HepG2 (cell line): ENCODE measurements around the gene MRPL42. TPM values are rescaled to one million over a fixed set of nuclear protein-coding genes. Genes with fewer than 3 reads are reported as not detected.

ENCODE experiments used
- ARID3A ChIP-seq: IDR thresholded peaks from 2 replicates; pipeline ENCODE4 v1.6.1; 2012; ENCODE audit warnings: low read depth, low read length, improper control_type of control experiment
- CEBPZ ChIP-seq: IDR thresholded peaks from 2 replicates; pipeline ENCODE4 v1.6.1; 2012; ENCODE audit warnings: low read length, improper control_type of control experiment
- FOXA3 ChIP-seq: IDR thresholded peaks from 2 replicates; pipeline ENCODE4 v1.6.1; 2016; ENCODE audit warnings: missing genetic modification reagents, missing compliant biosample characterization
- HNF1A ChIP-seq, 2 experiments: sonication (generic) in 1 of 2; formaldehyde crosslinking in 1 of 2; IDR thresholded peaks; 2 replicates each; pipeline versions ENCODE4 v1.4.0 to v1.6.1; 2016 to 2020; ENCODE audit warnings: borderline replicate concordance in 1 of 2, low read depth in 1 of 2, mild to moderate bottlenecking in 1 of 2, missing genetic modification reagents in 1 of 2
- ISX ChIP-seq: sonication (generic); formaldehyde crosslinking; conservative IDR thresholded peaks from 2 replicates; pipeline ENCODE4 v1.5.0; 2020; ENCODE audit warnings: missing genetic modification reagents
- KMT2A ChIP-seq: sonication (generic); formaldehyde crosslinking; IDR thresholded peaks from 2 replicates; pipeline ENCODE4 v1.4.0; 2020; ENCODE audit warnings: missing genetic modification reagents
- MYC ChIP-seq: sonication (generic); formaldehyde crosslinking; IDR thresholded peaks from 2 replicates; pipeline ENCODE4 v1.9.0; 2021; ENCODE audit warnings: missing genetic modification reagents, borderline replicate concordance
- NFIC ChIP-seq: IDR thresholded peaks from 2 replicates; pipeline ENCODE4 v1.6.1; 2012; ENCODE audit warnings: mild to moderate bottlenecking, low read length, inconsistent platforms
- NFKB2 ChIP-seq: sonication (generic); formaldehyde crosslinking; IDR thresholded peaks from 2 replicates; pipeline ENCODE4 v1.4.0; 2020; ENCODE audit warnings: missing genetic modification reagents, borderline replicate concordance
- NR2F6 ChIP-seq, 2 experiments: IDR thresholded peaks; 2 replicates each; pipeline ENCODE4 v1.6.1; 2016; ENCODE audit warnings: antibody characterized with exemption in 1 of 2, mild to moderate bottlenecking in 1 of 2
- SAP130 ChIP-seq: IDR thresholded peaks from 2 replicates; pipeline ENCODE4 v1.6.1; 2016; ENCODE audit warnings: low read depth
- SSRP1 ChIP-seq: IDR thresholded peaks from 2 replicates; pipeline ENCODE4 v1.6.1; 2016; ENCODE audit warnings: control low read depth
- THAP8 ChIP-seq: sonication (generic); formaldehyde crosslinking; IDR thresholded peaks from 2 replicates; pipeline ENCODE4 v1.5.1; 2020; ENCODE audit warnings: missing genetic modification reagents, mild to moderate bottlenecking, borderline replicate concordance
- ZC3H4 ChIP-seq: sonication (generic); formaldehyde crosslinking; IDR thresholded peaks from 2 replicates; pipeline ENCODE4 v1.4.0; 2020; ENCODE audit warnings: missing genetic modification reagents, borderline replicate concordance
- ZMYM4 ChIP-seq: sonication (generic); formaldehyde crosslinking; IDR thresholded peaks from 2 replicates; pipeline ENCODE4 v1.8.1; 2023; ENCODE audit warnings: mild to moderate bottlenecking, missing genetic modification reagents
- ZNF484 ChIP-seq: sonication (generic); formaldehyde crosslinking; IDR thresholded peaks from 2 replicates; pipeline ENCODE4 v1.5.1; 2020; ENCODE audit warnings: mild to moderate bottlenecking, low read depth, missing genetic modification reagents, borderline replicate concordance
- ZNF549 ChIP-seq: sonication (generic); formaldehyde crosslinking; IDR thresholded peaks from 2 replicates; pipeline ENCODE4 v1.5.0; 2020; ENCODE audit warnings: missing genetic modification reagents
- ZNF556 ChIP-seq: sonication (generic); formaldehyde crosslinking; IDR thresholded peaks from 2 replicates; pipeline ENCODE4 v1.4.0; 2020; ENCODE audit warnings: mild to moderate bottlenecking, missing genetic modification reagents, borderline replicate concordance
- polyA plus RNA-seq, 8 experiments: library from polyadenylated mRNA; depleted of rRNA in 3 of 8; stranded (reverse) in 7 of 8; unstranded in 1 of 8; fragments of >200 nt; fragmentation: Illumina TruSeq in 4 of 8; extraction: Trizol in 4 of 8; gene quantifications; 2 replicates each; pipeline versions ENCODE4 v1.2.1 to v1.2.3, GENCODE V29; 2011 to 2016; ENCODE audit warnings: low read depth in 4 of 8, missing spikeins in 1 of 8, mixed read lengths in 1 of 8; ENCODE audit not compliant: insufficient read depth in 1 of 8
- total RNA-seq, 5 experiments: library from RNA; depleted of rRNA; stranded (reverse); fragments of >200 nt; fragmentation: Illumina TruSeq; extraction: Trizol; gene quantifications; 2 replicates each; pipeline ENCODE4 v1.2.3, GENCODE V29; 2016; ENCODE audit warnings: low read depth in 1 of 5

MRPL42 gene
- total and polyA plus RNA-seq, 2 of the 13 experiments (the other 11 are each of a cell fraction or from before 2014, with no cell fraction given), result 93.3 to 148 TPM

- TF ChIP-seq HNF1A (IDR thresholded peaks at IDR 0.05; ENCODE audit: low read depth) (no peak), HNF1A (CRISPR knock-in tag; IDR thresholded peaks at IDR 0.05; ENCODE audit: borderline replicate concordance) (no peak; the same call in 1 of the 2 replicates), MYC (CRISPR knock-in tag) (peak; percentile 99), ZNF549 (CRISPR knock-in tag) (no peak), SAP130 (CRISPR knock-in tag) (peak; percentile 85), KMT2A (CRISPR knock-in tag) (peak; percentile 91; the same call in 1 of the 2 replicates), CEBPZ (no peak), NR2F6 (IDR thresholded peaks at IDR 0.05) (no peak), NR2F6 (CRISPR knock-in tag; IDR thresholded peaks at IDR 0.05) (no peak), ZNF556 (peak; percentile 87; the same call in 1 of the 2 replicates), ARID3A (no peak), FOXA3 (peak; percentile 34; the same call in 1 of the 2 replicates), NFKB2 (CRISPR knock-in tag) (peak; percentile 69; the same call in 1 of the 2 replicates), ZC3H4 (CRISPR knock-in tag) (no peak), NFIC (0 out of 2 replicates have a peak, but pooled peaks have one; percentile 41), ZNF484 (no peak), ZMYM4 (CRISPR knock-in tag) (peak; percentile 88), THAP8 (peak; percentile 57; the same call in 1 of the 2 replicates), ISX (CRISPR knock-in tag) (no peak), SSRP1 (CRISPR knock-in tag) (no peak)
Measured at GRCh38 chr12:93467351-93468007, at the start of gene MRPL42 (continued).
